Activated CD4-positive, alpha-beta T cell treated with anti-CD3 and anti-CD28 coated beads, Interleukin-2, amount 10 ng/mL, durations not matched to agents 24 days and 14 days (primary cell): ENCODE data around the gene AKR1C1. TPM values are rescaled to one million over a fixed set of nuclear protein-coding genes. Genes with fewer than 3 reads are reported as not detected.
"Not testable (repeated sequence)": the region's sequence is repeated elsewhere in the genome, so short reads cannot be mapped to it uniquely, and the experiment has no call there.

Experiments
- DNase-seq: peaks from one replicate; pipeline ENCODE4 v3.0.0; 2022
- H3K27ac Mint-ChIP-seq: one replicate; pipeline ENCODE4 v1.8.0; 2022; ENCODE audit warnings: mild to moderate bottlenecking, mixed read lengths
- H3K27me3 Mint-ChIP-seq: one replicate; pipeline ENCODE4 v1.8.0; 2022; ENCODE audit warnings: mixed read lengths
- H3K36me3 Mint-ChIP-seq: one replicate; pipeline ENCODE4 v1.8.0; 2022; ENCODE audit warnings: low read depth, mild to moderate bottlenecking, mixed read lengths
- H3K4me1 Mint-ChIP-seq: one replicate; pipeline ENCODE4 v1.8.0; 2021; ENCODE audit warnings: mixed read lengths
- H3K4me3 Mint-ChIP-seq: one replicate; pipeline ENCODE4 v1.8.0; 2022; ENCODE audit warnings: mild to moderate bottlenecking, moderate library complexity, mixed read lengths
- H3K9me3 Mint-ChIP-seq: one replicate; pipeline ENCODE4 v1.8.0; 2021; ENCODE audit warnings: mixed read lengths
- intact Hi-C: fragments of 100-400 bp; cut with micrococcal nuclease; formaldehyde crosslinking; loops from one replicate; pipeline ENCODE4 v1.15.1; 2023
- total RNA-seq: library from RNA; stranded (reverse); gene quantifications from 2 replicates; pipeline ENCODE4 v1.2.3, GENCODE V29; 2022

Gene AKR1C1
- total RNA-seq, 1 donor from 2014 or later = 1.0 TPM

- intact Hi-C loops = not testable (repeated sequence)
Observed at GRCh38 chr10:4961558-4961957, 1.7 kb upstream of the AKR1C1 start.

GRCh38 chr10:4962308-4962707, 907 bp upstream of the AKR1C1 start:
- H3K27me3 Mint-ChIP-seq, intact Hi-C loops, H3K9me3 Mint-ChIP-seq, H3K36me3 Mint-ChIP-seq, H3K27ac Mint-ChIP-seq, H3K4me3 Mint-ChIP-seq, H3K4me1 Mint-ChIP-seq, DNase-seq: not testable (repeated sequence)

More at GRCh38 chr10:4961558-4961957, 1.7 kb upstream of the AKR1C1 start:
- not testable (repeated sequence) for H3K9me3 Mint-ChIP-seq, H3K27me3 Mint-ChIP-seq, DNase-seq, H3K4me1 Mint-ChIP-seq, H3K36me3 Mint-ChIP-seq, H3K4me3 Mint-ChIP-seq, H3K27ac Mint-ChIP-seq

- not testable (repeated sequence) for H3K27me3 Mint-ChIP-seq, H3K4me1 Mint-ChIP-seq
Observed at GRCh38 chr10:4963815-4964154, 570 bp downstream of the AKR1C1 start.

GRCh38 chr10:4965763-4966162, 2.5 kb downstream of the AKR1C1 start:
- intact Hi-C loops, H3K27me3 Mint-ChIP-seq, H3K4me3 Mint-ChIP-seq, H3K27ac Mint-ChIP-seq, H3K9me3 Mint-ChIP-seq, H3K4me1 Mint-ChIP-seq, DNase-seq, H3K36me3 Mint-ChIP-seq: not testable (repeated sequence)

More at GRCh38 chr10:4963815-4964154, 570 bp downstream of the AKR1C1 start:
- intact Hi-C loops, H3K36me3 Mint-ChIP-seq, H3K27ac Mint-ChIP-seq, DNase-seq, H3K4me3 Mint-ChIP-seq, H3K9me3 Mint-ChIP-seq: not testable (repeated sequence)

GRCh38 chr10:4967189-4967588, 4.0 kb downstream of the AKR1C1 start:
- H3K27ac Mint-ChIP-seq, H3K9me3 Mint-ChIP-seq, H3K27me3 Mint-ChIP-seq, intact Hi-C loops, H3K4me3 Mint-ChIP-seq, H3K36me3 Mint-ChIP-seq, H3K4me1 Mint-ChIP-seq, DNase-seq: not testable (repeated sequence)

DNA sequence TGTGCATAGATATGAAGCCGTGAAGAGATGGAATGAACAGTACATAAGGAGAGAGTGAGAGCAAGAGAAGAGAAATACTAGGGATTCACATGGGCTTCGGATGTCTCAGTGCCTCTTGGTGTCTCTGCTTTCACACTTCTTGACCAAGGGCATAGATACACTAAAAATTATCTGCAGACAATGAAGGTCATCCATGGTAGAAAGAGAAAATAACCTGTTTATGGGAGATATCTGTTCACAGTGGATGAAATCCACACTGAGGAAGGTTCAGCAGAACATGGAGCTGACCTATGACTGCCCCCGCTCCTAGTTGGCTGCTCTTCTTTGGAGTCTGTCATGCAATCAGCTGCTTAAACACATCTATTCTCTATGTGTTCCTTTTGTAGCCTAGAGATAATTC, 6.1 kb downstream of the AKR1C1 start:
- H3K27me3 Mint-ChIP-seq, DNase-seq, H3K9me3 Mint-ChIP-seq, H3K36me3 Mint-ChIP-seq, intact Hi-C loops, H3K4me3 Mint-ChIP-seq, H3K4me1 Mint-ChIP-seq, H3K27ac Mint-ChIP-seq: not testable (repeated sequence)

GRCh38 chr10:4970362-4970761, 7.1 kb downstream of the AKR1C1 start:
- not testable (repeated sequence) for H3K9me3 Mint-ChIP-seq, H3K4me1 Mint-ChIP-seq

DNA sequence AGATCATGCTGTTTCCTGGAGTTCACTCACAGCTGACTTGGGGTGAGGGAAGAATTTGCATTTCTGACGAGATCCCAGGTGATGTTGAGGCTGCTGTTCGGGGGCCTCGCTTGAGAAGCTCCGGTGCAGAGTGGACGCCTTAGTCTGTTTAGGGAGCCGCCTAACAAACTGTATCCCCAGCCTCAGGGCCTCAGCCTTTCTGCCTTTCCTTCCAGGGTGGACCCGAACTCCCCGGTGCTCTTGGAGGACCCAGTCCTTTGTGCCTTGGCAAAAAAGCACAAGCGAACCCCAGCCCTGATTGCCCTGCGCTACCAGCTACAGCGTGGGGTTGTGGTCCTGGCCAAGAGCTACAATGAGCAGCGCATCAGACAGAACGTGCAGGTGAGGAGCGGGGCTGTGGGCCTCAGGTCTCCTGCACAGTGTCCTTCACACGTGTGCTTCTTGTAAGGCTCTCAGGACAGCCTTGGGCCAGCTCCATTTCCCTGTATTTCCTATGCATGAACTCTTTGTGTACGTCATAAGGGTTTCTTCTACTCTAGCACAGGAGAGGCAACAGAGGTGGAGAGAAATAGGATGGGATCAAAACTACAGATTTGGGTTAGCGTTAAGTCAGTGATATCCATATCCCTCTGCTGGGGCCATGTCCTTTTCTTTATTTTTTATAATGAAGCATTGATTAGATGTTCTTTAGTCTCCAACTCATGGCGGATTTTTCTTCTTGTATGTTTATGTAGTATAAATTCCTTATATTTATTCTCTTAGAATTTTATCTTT, 9.3 kb downstream of the AKR1C1 start:
- H3K4me1 Mint-ChIP-seq, H3K36me3 Mint-ChIP-seq, H3K27me3 Mint-ChIP-seq, intact Hi-C loops, H3K27ac Mint-ChIP-seq, H3K9me3 Mint-ChIP-seq, DNase-seq, H3K4me3 Mint-ChIP-seq: not testable (repeated sequence)

More at GRCh38 chr10:4970362-4970761, 7.1 kb downstream of the AKR1C1 start:
- DNase-seq, H3K27ac Mint-ChIP-seq, H3K4me3 Mint-ChIP-seq, H3K36me3 Mint-ChIP-seq, intact Hi-C loops, H3K27me3 Mint-ChIP-seq: not testable (repeated sequence)

GRCh38 chr10:4973294-4973693, 10.1 kb downstream of the AKR1C1 start:
- H3K4me3 Mint-ChIP-seq, H3K9me3 Mint-ChIP-seq, H3K36me3 Mint-ChIP-seq, H3K4me1 Mint-ChIP-seq, DNase-seq, intact Hi-C loops, H3K27ac Mint-ChIP-seq, H3K27me3 Mint-ChIP-seq: not testable (repeated sequence)

DNA sequence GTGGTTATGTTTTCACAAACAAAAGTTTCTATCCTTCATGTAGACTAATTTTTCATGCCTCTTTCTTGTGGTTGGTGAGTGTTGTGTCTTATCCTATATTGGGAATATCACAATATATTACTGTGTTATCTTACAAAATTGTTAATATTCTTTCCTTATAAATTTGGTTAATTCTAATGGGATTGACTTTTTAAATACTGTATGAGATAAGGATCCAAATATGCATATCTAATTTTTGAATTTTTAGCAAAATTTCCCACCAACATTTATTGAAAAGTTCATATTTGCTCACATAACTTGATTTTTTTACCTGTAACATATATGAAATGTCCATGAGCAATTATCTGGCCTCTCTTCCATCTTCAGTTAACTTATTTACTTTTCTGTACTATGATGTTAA, 11.2 kb downstream of the AKR1C1 start:
- H3K27ac Mint-ChIP-seq, intact Hi-C loops, H3K27me3 Mint-ChIP-seq, H3K36me3 Mint-ChIP-seq, H3K4me3 Mint-ChIP-seq, DNase-seq, H3K9me3 Mint-ChIP-seq, H3K4me1 Mint-ChIP-seq: not testable (repeated sequence)

GRCh38 chr10:4977025-4977424, 13.8 kb downstream of the AKR1C1 start:
- intact Hi-C loops = no loop called here
- Mint-ChIP-seq H3K4me3 (no peak overlapping the region), H3K27me3 (no peaks in the 10 kb centered on the region), H3K27ac (no peak overlapping the region), H3K4me1 (no peaks in the 10 kb centered on the region), H3K36me3 (no peaks in the 10 kb centered on the region), H3K9me3 (no peaks in the 10 kb centered on the region)
- no peak for DNase-seq

DNA sequence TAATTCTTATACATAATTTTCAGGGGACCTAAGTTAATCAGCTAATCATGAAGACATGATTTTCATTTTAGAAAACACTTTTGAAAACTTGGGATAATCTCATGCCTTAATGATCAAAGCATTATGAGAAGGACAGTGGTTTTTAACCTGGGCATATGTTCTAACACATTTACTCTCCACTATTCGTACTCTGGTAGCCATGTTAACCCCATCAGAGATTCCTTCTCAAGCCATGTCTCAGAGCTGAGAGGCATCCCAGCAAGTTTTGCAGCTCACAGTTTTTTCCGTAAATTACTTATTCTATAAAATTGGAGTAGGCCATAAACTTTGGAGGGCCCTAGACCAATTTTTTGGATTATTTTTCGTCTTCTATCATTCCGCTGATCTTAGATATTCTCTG, 15.7 kb downstream of the AKR1C1 start:
- no peak for DNase-seq
- no peaks in the 10 kb centered on the region for H3K36me3 Mint-ChIP-seq
- H3K27ac Mint-ChIP-seq = no peak overlapping the region
- no peaks in the 10 kb centered on the region for H3K27me3 Mint-ChIP-seq
- H3K4me3 Mint-ChIP-seq = no peak overlapping the region
- H3K9me3 Mint-ChIP-seq = no peaks in the 10 kb centered on the region
- H3K4me1 Mint-ChIP-seq = no peaks in the 10 kb centered on the region
- intact Hi-C loops = no loop called here

DNA sequence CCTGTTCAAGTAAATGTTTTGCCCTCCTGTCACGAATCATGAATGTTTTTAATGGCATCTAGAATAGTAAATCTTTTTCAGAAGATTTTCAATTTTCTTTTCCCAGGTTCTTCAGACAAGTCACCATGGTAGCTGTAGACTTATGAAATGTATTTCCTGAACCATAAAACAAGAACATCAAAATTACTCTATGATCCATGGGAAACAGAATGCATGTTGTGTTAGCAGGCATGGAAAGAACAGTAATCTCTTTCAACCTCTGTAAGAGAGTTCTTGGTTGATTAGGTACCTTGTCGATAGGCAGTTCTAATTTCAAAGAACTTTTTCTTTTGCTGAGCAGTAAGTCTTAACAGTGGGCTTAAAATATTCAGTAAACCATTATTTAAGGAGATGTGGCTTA, 17.6 kb downstream of the AKR1C1 start:
- Mint-ChIP-seq H3K36me3 (no peaks in the 10 kb centered on the region), H3K27ac (no peak overlapping the region), H3K4me1 (no peaks in the 10 kb centered on the region), H3K4me3 (no peak overlapping the region), H3K27me3 (no peaks in the 10 kb centered on the region), H3K9me3 (no peaks in the 10 kb centered on the region)
- DNase-seq = no peak
- intact Hi-C loops = no loop called here

GRCh38 chr10:4981722-4982471, 18.7 kb downstream of the AKR1C1 start:
- Mint-ChIP-seq H3K4me1 (no peaks in the 10 kb centered on the region), H3K36me3 (no peaks in the 10 kb centered on the region), H3K4me3 (no peak overlapping the region), H3K27ac (no peak overlapping the region), H3K9me3 (no peaks in the 10 kb centered on the region), H3K27me3 (no peaks in the 10 kb centered on the region)
- DNase-seq = no peak
- intact Hi-C loops = loop anchor here (1.0 kb wide), 1 partner anchor 133 kb away; no protein-coding TSS in a partner anchor
